GM23338 (cell line): ENCODE data around the gene PTPRS. TPM values are rescaled to one million over a fixed set of nuclear protein-coding genes. Genes with fewer than 3 reads are reported as not detected.

Experiments
- ATAC-seq: fragments of 200-7000 bp; cut with Tn5 transposase; 3 replicates; pipeline ENCODE4 v1.9.1; 2020
- DNase-seq: peaks from one replicate; pipeline ENCODE4 v3.0.0-alpha.2; 2015; ENCODE audit warnings: low spot score
- H2AFZ ChIP-seq: fragments of 200-600 bp; sonication (generic); 2 replicates; pipeline ENCODE4 v1.8.0; 2016; ENCODE audit warnings: antibody characterized with exemption, mild to moderate bottlenecking, moderate library complexity
- H3F3A ChIP-seq: fragments of 200-600 bp; sonication (generic); replicated peaks from 2 replicates; pipeline ENCODE4 v1.8.0; 2017; ENCODE audit warnings: antibody characterized with exemption, mixed run types, low read depth
- H3K27ac ChIP-seq: fragments of 200-600 bp; sonication (generic); 2 replicates; pipeline ENCODE4 v1.6.1; 2016; ENCODE audit warnings: low read depth
- H3K27me3 ChIP-seq: fragments of 200-600 bp; sonication (generic); 2 replicates; pipeline ENCODE4 v1.8.0; 2016; ENCODE audit warnings: mild to moderate bottlenecking, mixed run types, moderate library complexity; ENCODE audit not compliant: insufficient read depth
- H3K36me3 ChIP-seq: fragments of 200-600 bp; sonication (generic); 2 replicates; pipeline ENCODE4 v1.8.0; 2016; ENCODE audit warnings: mild to moderate bottlenecking; ENCODE audit not compliant: insufficient read depth
- H3K4me1 ChIP-seq: fragments of 200-600 bp; sonication (generic); 2 replicates; pipeline ENCODE4 v1.8.0; 2016; ENCODE audit warnings: mild to moderate bottlenecking, moderate library complexity; ENCODE audit not compliant: insufficient read depth
- H3K4me2 ChIP-seq: fragments of 200-600 bp; sonication (generic); 2 replicates; pipeline ENCODE4 v1.7.1; 2017; ENCODE audit warnings: mixed run types
- H3K4me3 ChIP-seq: fragments of 200-600 bp; sonication (generic); 2 replicates; pipeline ENCODE4 v1.6.1; 2016; ENCODE audit warnings: mixed run types
- H3K79me2 ChIP-seq: fragments of 200-600 bp; sonication (generic); replicated peaks from 2 replicates; pipeline ENCODE4 v1.8.0; 2017; ENCODE audit warnings: mild to moderate bottlenecking; ENCODE audit not compliant: insufficient read depth
- H3K9me2 ChIP-seq: fragments of 200-600 bp; sonication (generic); 2 replicates; pipeline ENCODE4 v1.8.0; 2017; ENCODE audit not compliant: insufficient read depth
- H4K20me1 ChIP-seq: fragments of 200-600 bp; sonication (generic); replicated peaks from 2 replicates; pipeline ENCODE4 v1.8.0; 2017; ENCODE audit warnings: mild to moderate bottlenecking; ENCODE audit not compliant: insufficient read depth
- H3K27ac Mint-ChIP-seq: 2 replicates; pipeline ENCODE4 v1.8.0; 2020; ENCODE audit warnings: inconsistent platforms, mild to moderate bottlenecking, moderate library complexity, mixed read lengths
- H3K27me3 Mint-ChIP-seq: 3 replicates; pipeline ENCODE4 v1.8.0; 2022; ENCODE audit warnings: low read depth, mild to moderate bottlenecking, moderate library complexity, mixed read lengths, inconsistent platforms; ENCODE audit not compliant: insufficient read depth, poor library complexity
- H3K36me3 Mint-ChIP-seq: 3 replicates; pipeline ENCODE4 v1.8.0; 2021; ENCODE audit warnings: low read depth, mild to moderate bottlenecking, inconsistent platforms, moderate library complexity, mixed read lengths
- H3K4me1 Mint-ChIP-seq: 3 replicates; pipeline ENCODE4 v1.8.0; 2020; ENCODE audit warnings: mild to moderate bottlenecking, inconsistent platforms, mixed read lengths
- H3K4me3 Mint-ChIP-seq: 3 replicates; pipeline ENCODE4 v1.8.0; 2021; ENCODE audit warnings: moderate library complexity, mild to moderate bottlenecking, inconsistent platforms, mixed read lengths
- H3K9me3 Mint-ChIP-seq: 3 replicates; pipeline ENCODE4 v1.8.0; 2020; ENCODE audit warnings: moderate library complexity, mild to moderate bottlenecking, inconsistent platforms, mixed read lengths
- CTCF ChIP-seq, 2 experiments: fragments of 200-600 bp in 1 of 2; sonication (generic) in 1 of 2; conservative IDR thresholded peaks; 2 replicates each; pipeline versions ENCODE4 v1.5.1 to v1.6.1; 2016 to 2017; ENCODE audit warnings: antibody characterized with exemption in 2 of 2, low read depth in 2 of 2, mild to moderate bottlenecking in 2 of 2, moderate library complexity in 1 of 2
- ETS1 ChIP-seq: IDR thresholded peaks from 2 replicates; pipeline ENCODE4 v1.6.1; 2016; ENCODE audit warnings: antibody characterized with exemption
- EZH2 ChIP-seq: fragments of 200-600 bp; sonication (generic); IDR thresholded peaks from one replicate; pipeline ENCODE4 v1.8.0; 2017; ENCODE audit warnings: antibody characterized with exemption, mild to moderate bottlenecking, low read depth; ENCODE audit not compliant: unreplicated experiment
- JUNB ChIP-seq: IDR thresholded peaks from one replicate; pipeline ENCODE4 v1.6.1; 2016; ENCODE audit warnings: antibody characterized with exemption; ENCODE audit not compliant: unreplicated experiment
- NANOG ChIP-seq: IDR thresholded peaks from 2 replicates; pipeline ENCODE4 v1.6.1; 2016; ENCODE audit warnings: antibody characterized with exemption, borderline replicate concordance
- POLR2AphosphoS5 ChIP-seq: IDR thresholded peaks from 2 replicates; pipeline ENCODE4 v1.6.1; 2016; ENCODE audit warnings: antibody characterized with exemption, low read depth
- REST ChIP-seq: IDR thresholded peaks from one replicate; pipeline ENCODE4 v1.6.1; 2018; ENCODE audit warnings: antibody characterized with exemption; ENCODE audit not compliant: unreplicated experiment
- STAT1 ChIP-seq: IDR thresholded peaks from one replicate; pipeline ENCODE4 v1.6.1; 2016; ENCODE audit warnings: antibody characterized with exemption; ENCODE audit not compliant: unreplicated experiment
- ZNF114 ChIP-seq: fragments of 250-450 bp; sonication (Bioruptor Pico); IDR thresholded peaks from 2 replicates; pipeline ENCODE4 v1.5.0; 2020; ENCODE audit warnings: mild to moderate bottlenecking, moderate library complexity
- ZNF331 ChIP-seq: fragments of 250-450 bp; sonication (Bioruptor Pico); IDR thresholded peaks from 2 replicates; pipeline ENCODE4 v1.5.0; 2020; ENCODE audit warnings: low read depth, mild to moderate bottlenecking, moderate library complexity
- polyA plus RNA-seq: library from polyadenylated mRNA; unstranded; fragments of >200 nt; fragmentation: Nextera tagmentation; extraction: Ambion mirVana; gene quantifications from 2 replicates; pipeline ENCODE4 v1.2.1, GENCODE V29; 2016
- total RNA-seq: library from RNA; depleted of rRNA; stranded (reverse); fragments of >200 nt; shearing (Covaris generic); gene quantifications from 2 replicates; pipeline ENCODE4 v1.2.3, GENCODE V29; 2014

PTPRS gene
- total and polyA plus RNA-seq, 2 experiments from 2014 or later, result 20.7 to 290 TPM

GRCh38 chr19:5296021-5296420 is 44.6 kb downstream of the PTPRS start (continued):
- TF ChIP-seq NANOG (no peak), JUNB (no peak), POLR2AphosphoS5 (no peak), ZNF331 (CRISPR knock-in tag) (no peak), CTCF (conservative IDR thresholded peaks at IDR 0.05; ENCODE audit: low read depth in 2 of 2) (no peak), REST (no peak), STAT1 (no peak)

GRCh38 chr19:5294403-5295160 is 46.0 kb downstream of the PTPRS start:
- H3K79me2 ChIP-seq, result peaks cover 63% of the 10 kb centered on the region
- no peaks in the 10 kb centered on the region for H3K36me3 ChIP-seq
- H3K9me3 Mint-ChIP-seq, result no peaks in the 10 kb centered on the region
- peaks cover 10% of the 10 kb centered on the region; the same call in 1 of the 2 replicates for H3F3A ChIP-seq
- DNase-seq (no peak), ATAC-seq (no peak)
- no peak for TF ChIP-seq ETS1
- no peak for TF ChIP-seq NANOG
- TF ChIP-seq ZNF114 (CRISPR knock-in tag), result no peak
- TF ChIP-seq EZH2, result no peak
- TF ChIP-seq REST, result no peak
- no peak for TF ChIP-seq CTCF (conservative IDR thresholded peaks at IDR 0.05; ENCODE audit: low read depth in 2 of 2)
- H3K4me3 ChIP-seq, result peak overlapping the region; percentile 93
- peaks cover 20% of the 10 kb centered on the region for H3K27me3 Mint-ChIP-seq
- peaks cover 21% of the 10 kb centered on the region for H3K4me1 Mint-ChIP-seq
- H4K20me1 ChIP-seq, result peaks cover 38% of the 10 kb centered on the region
- no peak overlapping the region for H2AFZ ChIP-seq
- peak overlapping the region; percentile 88; the same call in 1 of the 2 replicates for H3K27ac ChIP-seq
- peaks cover 19% of the 10 kb centered on the region for H3K4me1 ChIP-seq
- H3K36me3 Mint-ChIP-seq, result peaks cover 9% of the 10 kb centered on the region
- H3K4me2 ChIP-seq, result peak overlapping the region; percentile 97
- H3K27ac Mint-ChIP-seq, result no peak overlapping the region
- peak overlapping the region; percentile 84 for H3K4me3 Mint-ChIP-seq
- H3K27me3 ChIP-seq, result no peaks in the 10 kb centered on the region
- H3K9me2 ChIP-seq, result no peaks in the 10 kb centered on the region
